Common myeloid progenitor, CD34-positive (primary cell): ENCODE results near the gene ELSPBP1.

Source experiments
- CTCF ChIA-PET: fragments of 350-600 bp; sonication (Branson Sonifier 250); formaldehyde crosslinking; loops from one replicate; lab custom pipeline; 2021; ENCODE audit warnings: antibody characterized with exemption; lab: Charles Lee
- POLR2A ChIA-PET: fragments of 350-600 bp; sonication (Branson Sonifier 250); formaldehyde crosslinking; loops from one replicate; lab custom pipeline; 2021; ENCODE audit warnings: antibody characterized with exemption; lab: Charles Lee
- DNase-seq, 3 donors: peaks; one replicate each; pipeline versions ENCODE4 v3.0.0 to v3.0.0-alpha.2; 2013
- H3K27ac ChIP-seq, 2 experiments: 1 replicate in 1 of 2; 2 replicates in 1 of 2; pipeline ENCODE4 v1.7.0; 2013; ENCODE audit warnings: inconsistent platforms in 2 of 2, low read length in 2 of 2, mild to moderate bottlenecking in 2 of 2, low read depth in 1 of 2, moderate library complexity in 1 of 2; ENCODE audit not compliant: severe bottlenecking in 2 of 2, insufficient read depth in 1 of 2, poor library complexity in 1 of 2
- H3K27me3 ChIP-seq, 5 experiments: replicated peaks in 2 of 5; 1 replicate in 3 of 5; 2 replicates in 2 of 5; pipeline versions ENCODE4 v1.6.1 to v1.7.0; 2013; ENCODE audit warnings: low read length in 4 of 5, mild to moderate bottlenecking in 2 of 5, moderate library complexity in 2 of 5, inconsistent platforms in 1 of 5; ENCODE audit not compliant: insufficient read depth in 5 of 5, control insufficient read depth in 4 of 5
- H3K36me3 ChIP-seq, 4 experiments: 1 replicate in 2 of 4; 2 replicates in 2 of 4; pipeline versions ENCODE4 v1.6.1 to v1.7.0; 2013; ENCODE audit warnings: low read length in 3 of 4, control low read depth in 1 of 4, mild to moderate bottlenecking in 1 of 4; ENCODE audit not compliant: control insufficient read depth in 4 of 4, insufficient read depth in 4 of 4
- H3K4me1 ChIP-seq, 4 experiments: 1 replicate in 3 of 4; 2 replicates in 1 of 4; pipeline versions ENCODE4 v1.6.1 to v1.7.1; 2013; ENCODE audit warnings: low read length in 3 of 4, mild to moderate bottlenecking in 3 of 4, control low read depth in 1 of 4, inconsistent platforms in 1 of 4, moderate library complexity in 1 of 4; ENCODE audit not compliant: control insufficient read depth in 4 of 4, insufficient read depth in 4 of 4; ENCODE audit errors: control extremely low read depth in 1 of 4
- H3K4me3 ChIP-seq, 7 experiments: 1 replicate in 4 of 7; 2 replicates in 3 of 7; pipeline versions ENCODE4 v1.5.1 to v1.7.0; 2013; ENCODE audit warnings: mild to moderate bottlenecking in 7 of 7, low read length in 6 of 7, moderate library complexity in 6 of 7, inconsistent platforms in 2 of 7, low read depth in 2 of 7, control low read depth in 1 of 7; ENCODE audit not compliant: insufficient read depth in 4 of 7, control insufficient read depth in 1 of 7; ENCODE audit errors: extremely low read depth in 1 of 7
- H3K9me3 ChIP-seq, 5 experiments: 1 replicate in 4 of 5; 2 replicates in 1 of 5; pipeline versions ENCODE4 v1.6.1 to v1.7.1; 2013; ENCODE audit warnings: low read length in 4 of 5, mild to moderate bottlenecking in 2 of 5, inconsistent platforms in 1 of 5, low read depth in 1 of 5, moderate library complexity in 1 of 5; ENCODE audit not compliant: control insufficient read depth in 4 of 5, insufficient read depth in 2 of 5; ENCODE audit errors: control extremely low read depth in 1 of 5
- WGBS: methylation state at CpG from one replicate; pipeline ENCODE4 v1.1.5; 2013; ENCODE audit not compliant: insufficient coverage; 5-methylcytosine and 5-hydroxymethylcytosine counted together

Gene ELSPBP1

GRCh38 chr19:47996230-47996727 is 1.8 kb downstream of the ELSPBP1 start:
- Histone ChIP-seq H3K4me1 (no peaks in the 10 kb centered on the region), H3K27me3 (peaks cover 2 to 20% (median 4%) of the 10 kb centered on the region in 5 experiments), H3K27ac (no peak overlapping the region), H3K36me3 (no peaks in the 10 kb centered on the region), H3K4me3 (no peak overlapping the region), H3K9me3 (peaks cover 0 to 6% (median 0%) of the 10 kb centered on the region in 5 experiments)
- DNase-seq: no peak
- CTCF ChIA-PET: no interaction called here
- POLR2A ChIA-PET: no interaction called here
- WGBS: 100% methylated on average over 1 of the region's 1 CpG

GRCh38 chr19:47998800-47999199 is 4.4 kb downstream of the ELSPBP1 start:
- ChIA-PET CTCF (interaction anchor here (0.6 kb wide), 1 partner anchor 199 kb away, joined by 4 read pairs; no protein-coding TSS in a partner anchor), POLR2A (no interaction called here)
- WGBS: 80% methylated on average over 6 of the region's 6 CpGs
- Histone ChIP-seq H3K36me3 (no peaks in the 10 kb centered on the region), H3K27ac (no peak overlapping the region), H3K4me3 (no peak overlapping the region), H3K9me3 (peaks cover 0 to 6% (median 0%) of the 10 kb centered on the region in 5 experiments), H3K27me3 (peaks cover 2 to 9% (median 4%) of the 10 kb centered on the region in 5 experiments), H3K4me1 (no peaks in the 10 kb centered on the region)
- DNase-seq: no peak

- Histone ChIP-seq H3K4me3 (no peak overlapping the region), H3K9me3 (peaks cover 0 to 6% (median 0%) of the 10 kb centered on the region in 5 experiments), H3K36me3 (no peaks in the 10 kb centered on the region), H3K27me3 (peaks cover 0 to 1% (median 0%) of the 10 kb centered on the region in 5 experiments), H3K4me1 (no peaks in the 10 kb centered on the region), H3K27ac (no peak overlapping the region)
- WGBS: 95% methylated on average over 5 of the region's 6 CpGs
- CTCF ChIA-PET: no interaction called here
- DNase-seq: no peak
- POLR2A ChIA-PET: no interaction called here
These were observed 6.4 kb downstream of the ELSPBP1 start for GRCh38 chr19:48000846-48001245.

- CTCF ChIA-PET: no interaction called here
- 86% methylated on average over 6 of the region's 6 CpGs for WGBS
These were observed 9.8 kb downstream of the ELSPBP1 start for GRCh38 chr19:48004236-48004635.

GRCh38 chr19:48006762-48007161 is 12.3 kb downstream of the ELSPBP1 start:
- Histone ChIP-seq H3K4me3 (no peak overlapping the region), H3K4me1 (no peaks in the 10 kb centered on the region), H3K27me3 (no peaks in the 10 kb centered on the region), H3K27ac (no peak overlapping the region), H3K9me3 (peaks cover 0 to 6% (median 3%) of the 10 kb centered on the region in 5 experiments), H3K36me3 (no peaks in the 10 kb centered on the region)
- CTCF ChIA-PET: no interaction called here
- WGBS: 87% methylated on average over 5 of the region's 6 CpGs
- POLR2A ChIA-PET: no interaction called here
- DNase-seq: peak in 2 of 3 donors; percentile 2 to 3

More at GRCh38 chr19:48004236-48004635, 9.8 kb downstream of the ELSPBP1 start:
- H3K27me3 ChIP-seq: no peaks in the 10 kb centered on the region
- no peak overlapping the region for H3K27ac ChIP-seq
- DNase-seq: no peak
- POLR2A ChIA-PET: no interaction called here
- H3K4me3 ChIP-seq: no peak overlapping the region
- peaks cover 0 to 8% (median 3%) of the 10 kb centered on the region in 5 experiments for H3K9me3 ChIP-seq
- H3K36me3 ChIP-seq: no peaks in the 10 kb centered on the region
- no peaks in the 10 kb centered on the region for H3K4me1 ChIP-seq

GRCh38 chr19:48010932-48011758 is 16.7 kb downstream of the ELSPBP1 start:
- CTCF ChIA-PET: no interaction called here
- Histone ChIP-seq H3K36me3 (no peaks in the 10 kb centered on the region), H3K27me3 (peaks cover 0 to 2% (median 0%) of the 10 kb centered on the region in 5 experiments), H3K27ac (no peak overlapping the region), H3K9me3 (peaks cover 0 to 6% (median 4%) of the 10 kb centered on the region in 5 experiments), H3K4me3 (no peak overlapping the region), H3K4me1 (no peaks in the 10 kb centered on the region)
- WGBS: 80% methylated on average over 11 of the region's 11 CpGs
- DNase-seq: no peak
- POLR2A ChIA-PET: no interaction called here

GRCh38 chr19:48020686-48021085 is 26.3 kb downstream of the ELSPBP1 start:
- ChIA-PET POLR2A (no interaction called here), CTCF (no interaction called here)
- H3K27me3 ChIP-seq: peaks cover 0 to 25% (median 5%) of the 10 kb centered on the region in 5 experiments
- H3K36me3 ChIP-seq: no peaks in the 10 kb centered on the region
- no peak overlapping the region for H3K4me3 ChIP-seq
- DNase-seq: no peak
- no peaks in the 10 kb centered on the region for H3K9me3 ChIP-seq
- 6% methylated on average over 3 of the region's 3 CpGs for WGBS
- no peak overlapping the region for H3K27ac ChIP-seq
- H3K4me1 ChIP-seq: no peaks in the 10 kb centered on the region
